ENCODE data around the gene FAAH.
A peak's percentile ranks its signal among the peaks of the same experiment; 100 is the strongest.

FAAH gene

DNA sequence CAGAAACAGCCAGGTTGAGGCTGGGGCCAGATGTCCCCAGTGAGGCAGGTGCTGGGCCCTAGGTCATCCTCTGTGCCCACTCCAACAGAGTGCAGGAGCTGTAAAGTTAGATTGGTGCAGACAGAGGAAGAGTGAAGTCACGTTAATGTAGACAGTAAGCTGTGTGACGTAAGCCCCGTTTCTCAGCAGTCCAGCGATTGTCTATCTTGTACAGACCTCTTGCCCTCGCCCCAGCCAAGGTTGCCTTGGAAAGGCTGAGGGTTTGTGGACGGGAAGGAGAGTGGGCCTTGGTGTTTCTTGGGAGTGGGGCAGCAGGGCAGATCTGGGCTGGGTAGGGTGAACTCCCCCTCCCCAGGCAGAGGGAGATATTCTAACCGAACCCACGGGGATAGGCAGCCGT is 13.5 kb downstream of the FAAH start:
- DNase-seq (ENCODE audit: insufficient read length, low spot score) (no peak), FAIRE-seq (no peak)
- TF ChIP-seq SPI1 (IDR thresholded peaks at IDR 0.05; ENCODE audit: low read depth, low read length), result no peak
- no peak for TF ChIP-seq POLR2A (IDR thresholded peaks at IDR 0.05; ENCODE audit: low read depth, low read length)
- no peak for TF ChIP-seq POU2F2 (IDR thresholded peaks at IDR 0.05; ENCODE audit: low read depth, low read length)
- TF ChIP-seq PAX5 (IDR thresholded peaks at IDR 0.05; ENCODE audit: insufficient read depth, low read length, severe bottlenecking), result no peak
- TF ChIP-seq TAF1 (IDR thresholded peaks at IDR 0.05; ENCODE audit: low read depth, low read length), result no peak
- TF ChIP-seq POLR2AphosphoS5 (IDR thresholded peaks at IDR 0.05; ENCODE audit: low read depth, low read length), result no peak

DNA sequence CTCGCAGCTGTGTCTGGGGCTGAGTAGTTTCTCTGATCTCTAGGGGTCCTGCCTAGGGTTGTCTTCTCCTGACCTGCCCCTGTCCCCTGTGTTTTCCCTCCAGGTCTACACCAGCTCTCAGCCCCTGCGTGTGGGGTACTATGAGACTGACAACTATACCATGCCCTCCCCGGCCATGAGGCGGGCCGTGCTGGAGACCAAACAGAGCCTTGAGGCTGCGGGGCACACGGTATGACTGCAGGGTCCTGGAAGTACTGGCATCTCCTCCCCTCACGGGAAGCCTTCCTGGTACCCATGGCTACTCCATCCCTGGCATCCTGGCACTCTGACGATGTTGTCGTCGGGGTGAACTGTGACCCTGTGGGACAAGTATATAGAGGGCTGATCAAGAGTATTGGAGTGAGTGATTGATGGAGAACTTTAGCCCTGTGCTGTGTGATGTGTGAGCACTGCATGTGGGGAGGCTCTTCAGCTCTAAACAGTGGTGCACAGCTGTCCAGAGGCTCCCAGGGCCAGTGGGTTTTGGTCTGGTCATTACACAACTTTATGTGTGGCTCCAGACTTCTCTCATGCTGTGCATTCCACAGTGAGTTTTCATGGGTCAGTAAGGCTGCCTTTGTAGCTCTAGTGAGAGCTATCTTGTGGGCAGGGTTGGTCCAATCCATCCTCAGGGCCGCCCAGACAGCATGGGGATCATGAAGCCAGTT is 14.4 kb downstream of the FAAH start:
- DNase-seq (ENCODE audit: insufficient read length, low spot score) (no peak), FAIRE-seq (no peak)
- TF ChIP-seq POLR2AphosphoS5 (IDR thresholded peaks at IDR 0.05; ENCODE audit: low read depth, low read length) (no peak), POU2F2 (IDR thresholded peaks at IDR 0.05; ENCODE audit: low read depth, low read length) (no peak), TAF1 (IDR thresholded peaks at IDR 0.05; ENCODE audit: low read depth, low read length) (no peak), POLR2A (IDR thresholded peaks at IDR 0.05; ENCODE audit: low read depth, low read length) (no peak), SPI1 (IDR thresholded peaks at IDR 0.05; ENCODE audit: low read depth, low read length) (no peak), PAX5 (IDR thresholded peaks at IDR 0.05; ENCODE audit: insufficient read depth, low read length, severe bottlenecking) (no peak)

DNA sequence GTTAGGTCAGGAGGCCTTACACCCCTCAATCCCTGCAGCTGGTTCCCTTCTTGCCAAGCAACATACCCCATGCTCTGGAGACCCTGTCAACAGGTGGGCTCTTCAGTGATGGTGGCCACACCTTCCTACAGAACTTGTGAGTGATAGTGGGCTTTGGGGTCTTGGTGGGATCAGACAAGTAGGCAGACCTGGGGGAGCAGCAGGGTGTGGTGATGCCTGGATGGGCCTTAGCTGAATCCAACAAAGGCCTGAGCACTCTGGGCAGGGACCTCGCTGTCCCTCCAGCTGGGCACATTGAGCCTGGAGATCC is 14.9 kb downstream of the FAAH start:
- no peak for FAIRE-seq
- TF ChIP-seq TAF1 (IDR thresholded peaks at IDR 0.05; ENCODE audit: low read depth, low read length), result no peak
- no peak for TF ChIP-seq SPI1 (IDR thresholded peaks at IDR 0.05; ENCODE audit: low read depth, low read length)
- TF ChIP-seq POU2F2 (IDR thresholded peaks at IDR 0.05; ENCODE audit: low read depth, low read length), result no peak
- TF ChIP-seq POLR2A (IDR thresholded peaks at IDR 0.05; ENCODE audit: low read depth, low read length), result no peak
- no peak for TF ChIP-seq PAX5 (IDR thresholded peaks at IDR 0.05; ENCODE audit: insufficient read depth, low read length, severe bottlenecking)
- TF ChIP-seq POLR2AphosphoS5 (IDR thresholded peaks at IDR 0.05; ENCODE audit: low read depth, low read length), result no peak
- no peak for DNase-seq (ENCODE audit: insufficient read length, low spot score)

DNA sequence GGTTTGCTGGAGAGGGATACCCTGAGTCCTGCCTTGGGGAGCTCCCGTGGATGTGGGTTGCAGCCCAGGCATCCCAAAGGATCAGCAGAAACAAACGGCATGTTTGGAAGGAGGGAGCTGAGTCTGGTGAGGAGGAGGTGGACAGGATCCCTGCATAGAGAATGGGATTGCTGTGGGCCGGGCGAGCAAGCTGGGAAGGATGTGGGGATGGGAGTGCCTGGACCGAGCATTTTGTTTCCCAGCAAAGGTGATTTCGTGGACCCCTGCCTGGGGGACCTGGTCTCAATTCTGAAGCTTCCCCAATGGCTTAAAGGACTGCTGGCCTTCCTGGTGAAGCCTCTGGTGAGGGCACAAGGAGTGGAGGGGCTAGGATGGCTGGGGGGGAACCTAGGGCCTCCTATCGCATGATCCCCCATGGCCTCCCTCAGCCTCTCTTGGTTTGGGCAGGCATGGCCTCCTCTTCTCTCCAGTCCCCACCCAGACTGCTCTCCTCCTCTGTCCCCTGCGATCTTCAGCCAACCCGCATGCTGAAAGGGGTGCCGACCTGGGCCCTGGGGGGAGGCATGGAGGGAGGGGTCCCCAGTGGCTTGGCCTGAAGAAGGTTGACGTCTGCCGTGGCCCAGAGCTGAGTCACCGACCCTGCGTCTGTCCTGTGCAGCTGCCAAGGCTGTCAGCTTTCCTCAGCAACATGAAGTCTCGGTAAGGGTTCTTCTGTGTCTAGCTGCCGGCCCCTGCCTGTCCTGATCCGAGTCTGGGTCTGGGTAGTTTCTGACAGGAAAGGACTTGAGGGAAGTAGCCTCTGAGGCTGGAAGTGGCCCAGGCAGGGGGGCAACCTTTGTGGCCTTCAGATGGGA is 16.3 kb downstream of the FAAH start:
- DNase-seq (ENCODE audit: insufficient read length, low spot score) (no peak), FAIRE-seq (no peak)
- TF ChIP-seq PAX5 (IDR thresholded peaks at IDR 0.05; ENCODE audit: insufficient read depth, low read length, severe bottlenecking) (no peak), TAF1 (IDR thresholded peaks at IDR 0.05; ENCODE audit: low read depth, low read length) (no peak), POLR2A (IDR thresholded peaks at IDR 0.05; ENCODE audit: low read depth, low read length) (no peak), POU2F2 (IDR thresholded peaks at IDR 0.05; ENCODE audit: low read depth, low read length) (no peak), SPI1 (IDR thresholded peaks at IDR 0.05; ENCODE audit: low read depth, low read length) (no peak), POLR2AphosphoS5 (IDR thresholded peaks at IDR 0.05; ENCODE audit: low read depth, low read length) (no peak)

DNA sequence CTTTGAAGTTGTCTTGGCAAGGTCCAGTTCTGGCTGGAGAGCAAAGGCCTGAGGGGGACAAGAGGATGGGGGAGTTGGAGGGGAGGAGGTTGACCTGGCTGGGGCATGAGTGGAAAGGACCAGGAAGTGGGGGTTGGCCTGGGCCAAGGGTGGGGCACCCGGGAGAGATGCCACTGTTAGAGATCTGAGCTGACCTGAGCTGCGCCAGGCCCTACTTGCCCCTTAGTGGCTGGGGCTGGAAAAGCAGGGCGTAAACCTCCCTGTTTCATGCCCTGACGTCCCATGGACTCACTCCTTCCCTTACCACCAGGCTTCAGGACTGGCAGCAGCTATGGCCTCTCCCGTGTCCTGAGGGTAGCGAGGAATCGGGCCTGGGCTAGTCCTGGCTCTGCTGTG is 16.9 kb downstream of the FAAH start:
- TF ChIP-seq TAF1 (IDR thresholded peaks at IDR 0.05; ENCODE audit: low read depth, low read length), result no peak
- TF ChIP-seq POLR2A (IDR thresholded peaks at IDR 0.05; ENCODE audit: low read depth, low read length), result no peak
- no peak for TF ChIP-seq PAX5 (IDR thresholded peaks at IDR 0.05; ENCODE audit: insufficient read depth, low read length, severe bottlenecking)
- no peak for TF ChIP-seq POU2F2 (IDR thresholded peaks at IDR 0.05; ENCODE audit: low read depth, low read length)
- no peak for TF ChIP-seq POLR2AphosphoS5 (IDR thresholded peaks at IDR 0.05; ENCODE audit: low read depth, low read length)
- TF ChIP-seq SPI1 (IDR thresholded peaks at IDR 0.05; ENCODE audit: low read depth, low read length), result no peak
- DNase-seq (ENCODE audit: insufficient read length, low spot score) (no peak), FAIRE-seq (no peak)

DNA sequence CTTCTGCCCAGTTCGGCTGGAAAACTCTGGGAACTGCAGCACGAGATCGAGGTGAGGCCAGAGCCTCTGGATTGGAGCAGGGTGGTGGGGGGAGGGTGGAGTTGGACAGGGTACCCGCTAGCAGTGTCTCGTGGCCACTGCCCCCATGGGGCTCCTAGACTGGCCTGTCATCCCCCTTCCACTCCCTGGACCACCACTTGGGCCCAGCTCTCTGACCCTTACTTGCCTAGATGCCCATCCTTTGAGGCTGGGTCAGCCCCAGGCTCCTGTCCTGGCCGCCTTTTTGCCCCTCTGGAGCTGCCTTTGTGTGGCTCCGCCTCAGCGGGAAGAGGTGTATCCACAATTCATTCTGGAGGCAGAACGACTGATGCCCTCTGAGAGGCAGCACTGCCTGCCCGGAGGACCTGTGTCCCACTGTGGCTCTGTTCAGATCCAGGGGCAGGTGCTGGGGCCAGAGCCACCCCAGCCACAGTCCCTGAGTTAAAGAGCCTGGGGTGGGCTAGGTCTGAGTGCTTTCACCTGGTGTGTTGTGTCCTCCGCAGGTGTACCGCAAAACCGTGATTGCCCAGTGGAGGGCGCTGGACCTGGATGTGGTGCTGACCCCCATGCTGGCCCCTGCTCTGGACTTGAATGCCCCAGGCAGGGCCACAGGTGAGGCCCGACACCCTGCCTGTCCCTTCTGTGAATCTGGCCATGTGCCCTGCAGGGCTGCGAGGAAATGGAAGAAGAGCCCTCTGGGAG is 17.7 kb downstream of the FAAH start:
- FAIRE-seq, result no peak
- no peak for TF ChIP-seq POLR2AphosphoS5 (IDR thresholded peaks at IDR 0.05; ENCODE audit: low read depth, low read length)
- TF ChIP-seq POU2F2 (IDR thresholded peaks at IDR 0.05; ENCODE audit: low read depth, low read length), result no peak
- no peak for TF ChIP-seq POLR2A (IDR thresholded peaks at IDR 0.05; ENCODE audit: low read depth, low read length)
- TF ChIP-seq PAX5 (IDR thresholded peaks at IDR 0.05; ENCODE audit: insufficient read depth, low read length, severe bottlenecking), result no peak
- TF ChIP-seq SPI1 (IDR thresholded peaks at IDR 0.05; ENCODE audit: low read depth, low read length), result no peak
- no peak for TF ChIP-seq TAF1 (IDR thresholded peaks at IDR 0.05; ENCODE audit: low read depth, low read length)
- DNase-seq (ENCODE audit: insufficient read length, low spot score), result no peak

DNA sequence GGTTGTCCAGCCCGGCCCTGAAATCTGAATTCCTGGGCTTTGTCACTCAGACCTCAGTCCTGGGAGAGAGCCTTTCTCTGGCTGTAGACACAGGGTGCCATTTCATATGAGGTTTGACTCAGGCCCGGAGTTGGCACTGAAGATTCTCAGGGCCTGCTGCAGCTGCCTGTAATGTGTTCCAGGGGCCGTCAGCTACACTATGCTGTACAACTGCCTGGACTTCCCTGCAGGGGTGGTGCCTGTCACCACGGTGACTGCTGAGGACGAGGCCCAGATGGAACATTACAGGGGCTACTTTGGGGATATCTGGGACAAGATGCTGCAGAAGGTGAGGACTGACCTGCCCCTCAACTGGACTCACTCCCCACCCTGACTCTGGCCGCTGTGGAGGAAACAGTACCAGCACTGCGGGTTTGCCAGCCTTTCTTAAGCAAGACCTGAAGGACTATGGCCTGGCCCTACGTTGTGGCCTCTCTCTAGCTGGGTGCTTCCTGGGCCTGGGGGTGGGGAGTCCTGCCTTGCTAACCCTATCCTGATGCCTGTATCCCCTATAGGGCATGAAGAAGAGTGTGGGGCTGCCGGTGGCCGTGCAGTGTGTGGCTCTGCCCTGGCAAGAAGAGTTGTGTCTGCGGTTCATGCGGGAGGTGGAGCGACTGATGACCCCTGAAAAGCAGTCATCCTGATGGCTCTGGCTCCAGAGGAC is 18.9 kb downstream of the FAAH start:
- DNase-seq (ENCODE audit: insufficient read length, low spot score) (no peak), FAIRE-seq (no peak)
- TF ChIP-seq POU2F2 (IDR thresholded peaks at IDR 0.05; ENCODE audit: low read depth, low read length), result no peak
- no peak for TF ChIP-seq TAF1 (IDR thresholded peaks at IDR 0.05; ENCODE audit: low read depth, low read length)
- TF ChIP-seq POLR2A (IDR thresholded peaks at IDR 0.05; ENCODE audit: low read depth, low read length), result no peak

DNA sequence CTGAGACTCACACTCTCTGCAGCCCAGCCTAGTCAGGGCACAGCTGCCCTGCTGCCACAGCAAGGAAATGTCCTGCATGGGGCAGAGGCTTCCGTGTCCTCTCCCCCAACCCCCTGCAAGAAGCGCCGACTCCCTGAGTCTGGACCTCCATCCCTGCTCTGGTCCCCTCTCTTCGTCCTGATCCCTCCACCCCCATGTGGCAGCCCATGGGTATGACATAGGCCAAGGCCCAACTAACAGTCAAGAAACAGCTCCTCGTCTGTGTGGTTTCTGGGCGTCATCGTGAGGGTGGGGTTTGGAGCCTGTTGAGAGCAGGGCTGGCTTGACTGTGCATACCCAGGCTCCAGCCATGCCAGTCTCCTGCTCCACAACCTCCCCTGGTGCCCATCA is 19.5 kb downstream of the FAAH start:
- FAIRE-seq (peak; percentile 77), DNase-seq (ENCODE audit: insufficient read length, low spot score) (peak; percentile 67)
- TF ChIP-seq POLR2A (IDR thresholded peaks at IDR 0.05; ENCODE audit: low read depth, low read length) (no peak), TAF1 (IDR thresholded peaks at IDR 0.05; ENCODE audit: low read depth, low read length) (no peak), POU2F2 (IDR thresholded peaks at IDR 0.05; ENCODE audit: low read depth, low read length) (no peak), PAX5 (IDR thresholded peaks at IDR 0.05; ENCODE audit: insufficient read depth, low read length, severe bottlenecking) (no peak), POLR2AphosphoS5 (IDR thresholded peaks at IDR 0.05; ENCODE audit: low read depth, low read length) (no peak), SPI1 (IDR thresholded peaks at IDR 0.05; ENCODE audit: low read depth, low read length) (no peak)

Data from GM12891 (cell line).